ENCODE measurements around the gene ROR2.

DNA sequence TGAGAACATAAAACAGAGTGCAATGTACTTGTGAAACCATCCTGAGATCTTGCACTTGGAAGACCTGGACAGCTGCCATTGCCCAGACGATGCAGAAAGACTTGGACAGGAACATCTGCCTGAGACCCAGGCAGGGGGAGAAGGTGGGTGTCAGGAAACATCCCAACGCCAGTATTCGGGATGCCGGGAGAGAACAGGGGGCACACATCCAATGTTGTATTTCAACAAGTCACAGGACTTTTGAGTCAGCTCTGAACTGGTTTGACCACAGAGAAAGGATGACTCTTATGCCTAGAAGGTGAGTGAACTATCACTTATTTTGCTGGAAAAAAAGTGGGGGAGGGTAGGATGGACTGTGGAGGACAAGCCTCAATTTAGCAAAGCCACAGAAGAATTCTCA lies 124.6 kb downstream of the ROR2 start:
- TF ChIP-seq, protein P1, sequence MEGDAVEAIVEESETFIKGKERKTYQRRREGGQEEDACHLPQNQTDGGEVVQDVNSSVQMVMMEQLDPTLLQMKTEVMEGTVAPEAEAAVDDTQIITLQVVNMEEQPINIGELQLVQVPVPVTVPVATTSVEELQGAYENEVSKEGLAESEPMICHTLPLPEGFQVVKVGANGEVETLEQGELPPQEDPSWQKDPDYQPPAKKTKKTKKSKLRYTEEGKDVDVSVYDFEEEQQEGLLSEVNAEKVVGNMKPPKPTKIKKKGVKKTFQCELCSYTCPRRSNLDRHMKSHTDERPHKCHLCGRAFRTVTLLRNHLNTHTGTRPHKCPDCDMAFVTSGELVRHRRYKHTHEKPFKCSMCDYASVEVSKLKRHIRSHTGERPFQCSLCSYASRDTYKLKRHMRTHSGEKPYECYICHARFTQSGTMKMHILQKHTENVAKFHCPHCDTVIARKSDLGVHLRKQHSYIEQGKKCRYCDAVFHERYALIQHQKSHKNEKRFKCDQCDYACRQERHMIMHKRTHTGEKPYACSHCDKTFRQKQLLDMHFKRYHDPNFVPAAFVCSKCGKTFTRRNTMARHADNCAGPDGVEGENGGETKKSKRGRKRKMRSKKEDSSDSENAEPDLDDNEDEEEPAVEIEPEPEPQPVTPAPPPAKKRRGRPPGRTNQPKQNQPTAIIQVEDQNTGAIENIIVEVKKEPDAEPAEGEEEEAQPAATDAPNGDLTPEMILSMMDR (IDR thresholded peaks at IDR 0.05), result no peak
- TF ChIP-seq POLR2A (IDR thresholded peaks at IDR 0.05), result no peak

Measured in uterus (tissue), 2 donors.